AG09319 (cell line): Measurements from ENCODE around the gene VHLL.

Source experiments
- DNase-seq: peaks from one replicate; pipeline ENCODE4 v3.0.0-alpha.2; 2010; ENCODE audit warnings: low read depth; ENCODE audit errors: extremely low read depth
- CTCF ChIP-seq: IDR thresholded peaks from 2 replicates; pipeline ENCODE4 v1.5.1; 2011; ENCODE audit warnings: low read depth, mild to moderate bottlenecking, inconsistent platforms, low read length, moderate library complexity

Gene VHLL

GRCh38 chr1:156281693-156282478, 17.2 kb downstream of the VHLL start:
- no peak for DNase-seq
- TF ChIP-seq CTCF = no peak

GRCh38 chr1:156281281-156281680, 17.8 kb downstream of the VHLL start:
- DNase-seq = no peak
- no peak for TF ChIP-seq CTCF

- no peak for DNase-seq
- TF ChIP-seq CTCF = no peak
These were observed 19.3 kb downstream of the VHLL start for GRCh38 chr1:156279837-156280236.

- no peak for TF ChIP-seq CTCF
- no peak for DNase-seq
These were observed 22.1 kb downstream of the VHLL start for GRCh38 chr1:156276966-156277381.

GRCh38 chr1:156276532-156276931, 22.6 kb downstream of the VHLL start:
- no peak for TF ChIP-seq CTCF
- DNase-seq = no peak

GRCh38 chr1:156270314-156270713, 28.8 kb downstream of the VHLL start:
- TF ChIP-seq CTCF = no peak

GRCh38 chr1:156268336-156268735, 30.8 kb downstream of the VHLL start:
- no peak for DNase-seq
- no peak for TF ChIP-seq CTCF

More at GRCh38 chr1:156270314-156270713, 28.8 kb downstream of the VHLL start:
- no peak for DNase-seq
